Stimulated activated CD8-positive, alpha-beta memory T cell treated with anti-CD3 and anti-CD28 coated beads, Interleukin-12 subunit alpha, Interleukin-12 subunit beta, amount 100 ng/mL, for 4 hours (primary cell): ENCODE data around the gene ZNF385D.

Experiments
- DNase-seq: peaks from one replicate; pipeline ENCODE4 v3.0.0-alpha.2; 2020; ENCODE audit warnings: low read depth

ZNF385D gene

GRCh38 chr3:21613372-21614070 lies 137.5 kb downstream of the ZNF385D start:
- no peak for DNase-seq

- DNase-seq, result no peak
Measured at GRCh38 chr3:21601178-21601577, 149.8 kb downstream of the ZNF385D start.

- DNase-seq, result no peak
Measured at GRCh38 chr3:21599890-21600289, 151.1 kb downstream of the ZNF385D start.

- no peak for DNase-seq
Measured at GRCh38 chr3:21592828-21593227, 158.2 kb downstream of the ZNF385D start.

GRCh38 chr3:21587894-21588293 lies 163.1 kb downstream of the ZNF385D start:
- DNase-seq, result no peak

- DNase-seq, result no peak
Measured at GRCh38 chr3:21585216-21585740, 165.7 kb downstream of the ZNF385D start.

GRCh38 chr3:21573291-21573690 lies 177.7 kb downstream of the ZNF385D start:
- DNase-seq, result no peak

- no peak for DNase-seq
Measured at GRCh38 chr3:21564531-21564930, 186.5 kb downstream of the ZNF385D start.

- no peak for DNase-seq
Measured at GRCh38 chr3:21562243-21562642, 188.8 kb downstream of the ZNF385D start.

- DNase-seq, result no peak
Measured at GRCh38 chr3:21561472-21561871, 189.5 kb downstream of the ZNF385D start.

- DNase-seq, result no peak
Measured at GRCh38 chr3:21551019-21551418, 200.0 kb downstream of the ZNF385D start.

- DNase-seq, result no peak
Measured at GRCh38 chr3:21544076-21544462, 206.9 kb downstream of the ZNF385D start.

- DNase-seq, result no peak
Measured at GRCh38 chr3:21543380-21544075, 207.5 kb downstream of the ZNF385D start.

- DNase-seq, result no peak
Measured at GRCh38 chr3:21542656-21543379, 208.2 kb downstream of the ZNF385D start.

GRCh38 chr3:21540265-21540664 lies 210.7 kb downstream of the ZNF385D start:
- DNase-seq, result no peak

GRCh38 chr3:21534462-21534861 lies 216.5 kb downstream of the ZNF385D start:
- no peak for DNase-seq

GRCh38 chr3:21533002-21533401 lies 218.0 kb downstream of the ZNF385D start:
- DNase-seq, result no peak

GRCh38 chr3:21531909-21532308 lies 219.1 kb downstream of the ZNF385D start:
- DNase-seq, result no peak

GRCh38 chr3:21528291-21528995 lies 222.6 kb downstream of the ZNF385D start:
- DNase-seq, result no peak

- no peak for DNase-seq
Measured at GRCh38 chr3:21526461-21526860, 224.5 kb downstream of the ZNF385D start.

- no peak for DNase-seq
Measured at GRCh38 chr3:21524133-21524532, 226.9 kb downstream of the ZNF385D start.
